Inferior parietal cortex (tissue), 1 donor: ENCODE results near the gene RXRG.

Experiments used
- DNase-seq: peaks from one replicate; pipeline ENCODE4 v3.0.0-alpha.2; 2016; ENCODE audit errors: extremely low spot score

Gene RXRG

DNA sequence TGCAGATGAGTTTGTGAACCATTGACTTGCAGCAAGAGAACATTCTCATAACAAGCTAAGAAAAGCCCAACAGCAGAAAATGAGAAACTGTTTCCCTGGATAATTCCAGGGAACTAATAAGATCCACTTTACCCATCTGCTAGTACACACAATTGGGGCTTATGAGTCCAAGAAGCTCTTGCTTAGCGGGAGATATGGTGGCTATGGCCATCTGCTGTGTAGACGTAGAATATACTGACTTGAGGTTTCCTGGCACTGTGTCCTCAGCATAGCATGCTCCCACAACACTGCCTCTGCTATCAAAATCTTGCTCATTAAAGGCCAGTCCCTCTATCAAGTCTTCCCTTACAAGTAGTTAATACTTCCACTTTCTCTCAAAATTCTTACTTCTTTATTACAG is 6.8 kb upstream of the RXRG start:
- DNase-seq = no peak

DNA sequence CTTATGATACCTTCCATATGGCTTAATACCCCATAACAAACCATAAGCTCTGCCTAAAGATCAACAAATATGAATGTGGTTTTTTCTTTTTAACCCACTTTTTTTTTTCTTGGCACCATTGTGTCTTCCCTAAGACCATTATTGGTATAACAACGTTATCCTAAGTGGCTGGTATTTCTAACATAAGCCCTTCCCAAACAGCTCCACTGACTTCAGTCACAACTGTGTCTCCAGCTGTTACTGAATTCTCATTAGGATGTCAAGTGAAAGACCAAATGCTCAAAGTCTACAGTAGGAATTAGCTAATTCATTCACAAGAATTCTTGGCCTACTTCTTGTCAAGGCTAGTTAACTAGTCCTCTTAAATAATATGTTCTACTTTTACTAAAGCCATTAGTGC is 4.2 kb upstream of the RXRG start:
- DNase-seq = no peak

DNA sequence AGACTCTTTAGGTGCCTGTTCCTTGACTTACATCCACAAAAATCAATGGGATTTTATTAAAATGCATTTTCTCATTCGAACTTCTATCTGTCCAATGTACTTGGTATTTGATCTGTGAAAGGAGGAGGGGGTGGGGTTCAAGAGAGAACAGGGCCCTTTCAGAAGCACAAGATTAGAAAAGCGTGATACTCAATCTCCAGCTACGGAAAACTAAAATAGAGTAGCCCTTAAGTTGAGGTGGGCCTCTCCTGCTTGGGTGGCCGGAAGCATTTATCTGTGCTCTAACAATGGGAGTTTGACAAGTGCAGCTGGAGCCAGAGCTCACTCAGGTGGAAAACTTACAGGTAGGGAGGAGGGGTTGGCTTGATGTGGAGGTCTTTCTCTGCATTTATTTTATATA is 462 bp upstream of the RXRG start:
- DNase-seq = no peak

DNA sequence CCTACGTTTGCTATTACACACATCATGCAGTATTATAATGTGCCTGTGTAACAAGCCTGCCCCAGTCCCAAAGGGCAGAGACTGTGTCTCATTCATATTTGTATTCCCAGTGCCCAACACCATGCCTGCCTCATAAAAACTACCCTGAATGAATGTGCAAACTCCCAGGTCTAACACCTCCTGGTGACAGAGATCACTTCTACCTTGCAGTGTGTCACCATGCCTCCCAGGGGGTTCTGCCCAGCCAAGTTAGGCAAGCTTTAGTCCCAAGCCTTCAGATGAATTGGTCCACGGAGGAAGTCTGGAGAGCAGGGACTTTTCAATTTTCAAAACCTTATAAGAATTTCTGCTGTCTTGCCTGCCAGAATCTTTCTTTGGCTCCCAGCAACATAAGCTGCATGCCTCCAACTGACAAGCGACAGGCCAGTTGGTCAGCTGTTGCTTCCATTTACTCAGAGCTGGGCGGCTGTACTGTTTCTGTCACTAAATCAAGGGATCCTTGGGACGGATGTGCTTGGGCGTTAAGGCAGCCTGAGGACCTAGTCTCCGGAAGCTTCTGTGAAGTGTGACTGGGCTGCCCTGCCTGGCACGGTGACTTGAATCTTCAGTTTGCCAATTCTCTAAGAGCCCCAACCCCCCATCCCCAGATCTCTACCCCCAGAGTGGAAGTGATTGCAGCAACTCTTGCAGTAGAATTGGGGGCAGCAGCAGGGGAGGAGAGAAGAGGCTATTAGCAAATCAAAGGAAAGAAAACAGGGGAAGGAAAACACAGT is 1.2 kb downstream of the RXRG start:
- no peak for DNase-seq

DNA sequence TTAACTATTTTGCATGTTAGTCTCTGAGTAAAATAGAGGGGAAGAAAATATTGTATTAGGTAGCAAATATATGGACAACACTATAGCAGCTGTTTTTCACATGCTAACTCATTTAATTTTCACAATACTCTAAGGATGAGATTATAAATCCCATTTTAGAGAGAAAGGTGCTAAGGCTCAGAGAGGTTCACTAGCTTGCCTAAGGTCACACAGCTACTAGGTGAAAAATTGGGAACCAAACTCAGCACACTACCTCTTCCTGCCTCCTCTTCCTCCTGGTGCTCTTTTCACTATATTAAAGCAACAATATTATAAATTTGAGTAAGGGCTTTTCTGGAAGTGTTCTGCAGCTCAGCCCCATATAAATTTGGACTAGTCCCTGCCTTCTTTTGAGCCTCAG is 2.3 kb downstream of the RXRG start:
- DNase-seq = no peak

DNA sequence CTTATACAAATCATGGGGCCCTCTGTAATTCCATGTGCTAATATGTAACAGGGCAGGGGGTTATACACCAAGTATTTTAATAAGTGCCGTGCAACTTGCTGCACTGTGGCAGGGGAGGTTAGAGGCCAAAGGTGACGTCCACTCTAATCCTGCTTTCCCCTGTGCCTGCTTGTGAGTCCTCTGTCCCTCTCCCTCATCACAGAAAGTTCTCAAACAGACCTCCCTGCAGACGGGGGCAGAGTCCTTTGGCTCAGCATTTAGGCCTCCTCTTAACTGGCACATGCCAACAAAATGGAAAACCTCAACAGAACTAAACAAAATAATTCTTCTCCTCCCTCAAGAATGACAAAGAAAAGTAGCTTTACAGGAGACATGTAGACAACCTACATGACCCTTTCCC is 2.9 kb downstream of the RXRG start:
- DNase-seq = no peak

DNA sequence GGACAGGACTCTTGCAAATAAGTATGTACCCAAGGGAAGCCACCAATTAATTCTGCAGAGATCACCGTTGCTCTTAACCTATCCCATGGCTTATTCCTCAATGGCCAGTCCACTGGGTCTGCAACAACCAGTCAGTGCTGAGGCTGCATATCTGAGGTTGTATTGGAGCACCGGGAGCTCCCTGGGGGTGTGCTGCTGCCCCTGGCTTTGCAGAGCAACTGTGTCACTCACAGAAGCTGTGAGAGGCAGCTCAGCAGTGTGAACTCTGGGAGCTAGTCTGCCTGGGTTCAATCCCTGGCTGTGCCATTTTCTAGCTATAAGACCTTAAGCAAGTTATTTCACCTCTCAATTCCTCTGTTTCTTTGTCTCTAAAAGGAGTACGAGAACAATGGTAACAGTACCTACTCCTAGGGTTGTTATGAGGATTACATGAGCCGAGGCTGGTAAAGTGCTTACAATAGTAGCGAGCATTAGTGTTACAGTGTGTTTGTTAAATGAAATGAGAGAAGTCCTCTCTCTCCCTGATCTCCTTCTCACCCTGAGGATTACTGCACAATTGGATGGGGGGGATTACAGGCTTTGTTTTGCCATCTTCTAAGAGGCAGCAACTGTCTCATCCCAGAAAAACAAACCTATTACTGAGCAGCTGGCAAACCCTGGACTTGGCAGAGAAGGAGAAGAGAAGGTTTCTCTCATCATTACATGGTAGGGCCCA is 3.6 kb downstream of the RXRG start:
- DNase-seq = no peak

DNA sequence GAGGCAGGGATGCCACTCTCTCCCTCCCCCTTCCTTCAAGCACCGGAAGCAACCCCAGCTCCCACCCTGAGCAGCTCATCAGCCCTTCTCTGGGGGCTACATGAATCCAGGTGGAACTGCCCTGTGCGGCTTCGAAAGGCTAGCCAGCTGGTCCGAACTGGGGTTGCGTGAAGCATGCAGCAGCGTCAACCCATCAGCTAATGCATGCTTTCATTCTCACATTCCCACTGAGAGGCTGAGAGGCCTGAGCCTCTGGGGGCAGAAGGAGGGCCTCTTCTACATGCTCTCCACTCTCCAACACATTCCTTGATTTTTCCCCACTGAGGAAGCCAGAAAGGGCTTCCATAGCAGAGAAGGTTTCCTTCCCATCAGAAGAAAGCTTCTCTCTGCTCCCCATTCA is 5.6 kb downstream of the RXRG start:
- DNase-seq = no peak

DNA sequence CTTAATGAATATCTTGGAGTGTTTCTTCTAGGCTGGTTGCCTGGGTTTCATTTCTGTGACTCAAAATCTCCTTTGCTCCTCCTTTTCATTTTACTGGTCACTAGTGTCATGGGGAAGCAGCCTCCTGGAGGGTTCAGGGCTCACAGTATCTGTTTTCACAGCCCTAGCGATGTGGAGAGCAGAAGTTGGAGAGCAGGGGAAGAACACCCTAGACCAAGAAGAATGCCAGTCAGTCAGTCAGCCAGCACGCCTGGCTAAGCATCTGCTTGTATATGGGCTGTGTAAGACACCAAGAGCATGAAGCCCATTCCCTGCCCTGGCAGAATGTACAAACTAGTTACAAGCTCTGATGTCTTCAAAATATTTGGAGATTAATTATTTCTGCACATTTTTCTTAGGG is 7.9 kb downstream of the RXRG start:
- no peak for DNase-seq

DNA sequence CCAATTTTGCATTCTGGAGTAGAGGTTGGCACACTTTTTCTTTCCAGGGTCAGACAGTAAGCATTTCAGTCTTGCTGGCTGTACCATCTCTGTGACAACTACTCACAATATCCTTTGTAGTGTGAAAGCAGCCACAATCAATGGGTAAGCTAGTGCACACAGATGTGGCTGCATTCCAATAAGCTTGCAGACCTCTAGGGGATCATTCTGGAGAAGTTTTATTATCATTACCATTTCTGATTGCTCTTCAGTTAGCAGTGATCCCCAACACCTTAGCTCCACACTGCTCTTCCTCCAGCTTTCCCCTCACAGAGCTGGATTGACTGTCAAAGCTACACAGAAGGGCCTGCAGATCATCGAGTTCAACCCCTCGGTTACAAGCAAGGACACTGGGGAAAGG is 9.1 kb downstream of the RXRG start:
- DNase-seq = no peak

DNA sequence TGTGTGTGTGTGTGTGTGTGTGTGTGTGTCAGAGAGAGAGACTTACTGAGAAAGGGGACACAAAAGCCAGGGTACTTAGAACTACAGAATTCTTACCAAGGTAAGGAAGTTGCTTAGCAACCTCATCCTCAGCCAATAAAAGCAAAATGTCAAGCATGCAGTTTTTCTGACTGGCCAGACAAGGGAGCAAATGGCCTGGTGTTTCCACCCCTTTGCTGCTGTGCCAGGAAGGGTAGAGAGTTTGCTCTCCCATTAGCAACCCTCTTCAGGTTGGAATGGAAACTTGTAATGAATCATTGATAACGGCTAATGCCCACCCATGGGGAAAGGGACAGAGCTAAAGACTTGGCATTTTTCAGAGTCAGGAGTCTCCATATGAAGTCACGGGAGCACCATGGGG is 10.6 kb downstream of the RXRG start:
- no peak for DNase-seq

DNA sequence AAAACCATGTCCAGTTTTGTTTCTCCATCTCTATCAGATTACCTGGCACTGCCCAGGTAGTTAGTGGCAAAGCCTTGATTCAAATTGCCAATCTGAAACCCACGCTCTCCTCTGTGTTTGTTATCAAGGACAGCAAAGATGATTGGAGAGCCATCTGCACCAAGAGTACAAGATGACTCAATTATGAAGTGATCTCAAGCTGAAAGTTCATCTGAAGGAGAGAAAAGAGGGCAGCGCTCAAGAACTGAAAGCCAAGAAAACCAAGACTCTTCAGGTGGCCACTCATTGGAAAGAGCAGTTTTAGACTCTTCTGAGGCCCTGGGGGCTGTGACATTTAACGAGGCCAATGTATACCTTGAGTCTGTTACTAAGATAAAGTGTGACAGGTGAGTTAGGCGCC is 13.8 kb downstream of the RXRG start:
- no peak for DNase-seq

DNA sequence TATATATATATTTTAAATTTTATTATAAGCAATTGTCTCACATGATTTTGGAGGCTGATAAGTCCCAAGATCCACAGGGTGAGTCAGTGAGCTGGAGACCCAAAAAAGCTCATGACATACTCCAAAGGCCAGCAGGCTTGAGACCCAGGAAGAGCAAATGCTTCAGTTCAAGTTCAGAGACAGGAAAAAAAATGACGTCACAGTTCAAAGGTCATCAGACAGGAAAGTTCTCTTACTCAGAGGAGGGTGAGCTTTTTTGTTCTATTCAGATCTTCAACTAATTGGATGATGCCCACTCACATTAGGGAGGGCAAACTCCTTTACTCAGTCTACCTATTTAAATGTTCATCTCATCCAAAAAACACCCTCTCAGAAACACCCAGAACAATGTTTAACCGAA is 18.2 kb downstream of the RXRG start:
- DNase-seq = no peak

DNA sequence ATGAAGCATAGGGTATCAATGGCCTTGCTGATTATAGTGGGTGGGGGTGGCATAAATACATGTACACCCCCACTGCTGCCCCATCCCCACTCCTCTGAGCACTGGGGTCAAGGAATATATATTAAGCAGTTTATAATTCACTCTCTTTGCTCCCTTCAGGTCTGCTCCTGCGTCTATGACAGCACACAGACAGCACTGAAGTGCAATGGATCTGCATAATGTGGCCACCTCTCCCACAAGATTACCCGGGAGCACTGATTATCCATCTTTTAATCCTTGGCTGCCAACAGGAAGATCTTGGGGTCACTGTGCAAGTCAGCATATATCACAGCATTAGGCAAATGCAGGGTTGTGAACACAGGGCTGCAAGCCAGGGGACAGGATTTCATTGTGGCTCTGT is 19.3 kb downstream of the RXRG start:
- no peak for DNase-seq

DNA sequence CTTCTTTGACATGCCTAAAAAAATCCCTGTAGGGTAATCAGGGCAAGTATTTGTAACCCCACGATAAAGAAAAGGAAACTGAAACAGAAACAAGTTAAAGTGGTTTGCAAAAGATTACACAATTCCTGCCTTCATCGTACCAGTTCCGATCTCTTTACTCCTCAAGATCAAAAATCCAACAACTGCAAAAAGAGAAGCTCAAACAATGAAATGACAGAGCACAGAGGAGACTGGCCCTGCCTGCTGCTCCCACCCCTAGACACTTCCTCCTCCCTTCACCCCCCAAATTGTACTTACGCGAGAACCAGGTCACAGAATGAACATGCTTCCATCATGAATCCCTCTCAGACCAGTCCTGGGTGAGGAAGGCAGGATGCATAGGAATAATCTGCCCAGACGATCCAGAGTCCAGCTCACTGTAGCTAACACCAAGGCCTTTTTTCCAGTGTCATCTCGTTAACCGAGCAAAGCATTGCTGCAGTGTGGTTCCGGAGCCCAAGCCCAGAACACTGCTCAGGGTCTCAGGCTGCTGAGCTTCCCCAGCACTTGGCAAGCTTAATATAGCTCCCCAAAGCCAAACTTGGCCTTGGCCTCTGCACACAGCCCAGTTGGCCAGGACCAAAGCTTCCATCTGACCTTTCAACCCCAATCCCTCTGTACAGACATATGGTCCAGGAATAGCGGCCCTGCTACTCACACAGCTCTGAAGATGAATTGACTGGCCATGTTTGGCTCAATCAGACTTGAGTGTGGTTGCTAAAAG is 20.3 kb downstream of the RXRG start:
- DNase-seq = no peak

DNA sequence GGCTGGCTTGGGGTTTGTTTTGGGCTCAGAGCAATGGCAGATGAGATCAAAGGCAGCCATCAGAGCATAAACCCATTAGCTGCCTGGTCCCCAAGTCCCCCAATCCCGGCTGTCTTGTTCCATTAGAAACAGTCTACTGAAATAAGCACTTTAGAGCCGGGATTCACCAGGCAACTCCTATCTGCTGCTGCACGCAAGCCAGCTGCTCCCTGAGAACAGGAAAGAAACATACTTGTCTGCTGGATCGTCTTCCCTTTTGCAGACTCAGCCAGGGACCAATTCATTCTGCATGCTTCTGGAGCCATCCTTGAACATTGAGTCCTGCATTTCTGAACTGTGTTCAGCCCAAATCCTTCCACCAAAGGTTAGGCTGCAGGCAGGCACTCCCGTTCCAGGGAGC is 21.8 kb downstream of the RXRG start:
- DNase-seq = no peak

DNA sequence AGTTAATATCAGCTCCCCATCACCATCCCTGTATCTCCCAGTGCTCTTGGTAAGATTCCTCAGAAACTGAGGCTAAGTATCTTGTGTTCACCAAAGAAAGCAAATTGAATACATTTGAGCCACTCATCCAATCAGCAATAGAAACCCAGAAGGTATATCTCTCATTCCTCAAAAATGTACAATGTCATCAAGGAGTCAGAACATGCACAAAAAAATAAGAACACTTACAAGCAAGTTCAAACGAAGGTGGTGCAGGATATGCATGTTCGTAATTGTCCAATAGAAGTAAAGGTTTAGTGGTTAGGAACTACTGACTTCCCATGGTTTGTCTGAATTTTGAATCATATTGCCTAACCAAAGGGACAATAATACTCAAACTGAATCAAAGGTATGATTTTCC is 24.3 kb downstream of the RXRG start:
- DNase-seq = no peak

DNA sequence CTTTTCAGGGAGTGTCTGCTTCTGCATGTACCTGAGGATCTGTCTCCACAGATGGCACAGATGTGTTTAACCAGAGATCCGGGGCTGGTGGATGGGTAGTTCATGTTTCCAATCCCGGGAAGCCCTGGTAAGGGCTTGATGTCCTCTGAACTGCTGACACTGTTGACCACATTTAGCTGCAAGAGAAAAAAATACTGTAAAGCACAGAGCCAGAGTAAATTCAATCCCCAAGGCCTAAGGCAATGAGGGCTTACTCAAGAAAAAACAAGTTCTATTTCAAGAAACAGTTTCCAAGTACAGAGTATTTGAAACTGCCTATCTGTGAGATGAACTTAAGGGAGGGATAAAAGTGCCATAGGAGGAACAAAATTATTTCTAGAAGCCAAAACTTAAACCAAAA is 25.1 kb downstream of the RXRG start:
- no peak for DNase-seq

DNA sequence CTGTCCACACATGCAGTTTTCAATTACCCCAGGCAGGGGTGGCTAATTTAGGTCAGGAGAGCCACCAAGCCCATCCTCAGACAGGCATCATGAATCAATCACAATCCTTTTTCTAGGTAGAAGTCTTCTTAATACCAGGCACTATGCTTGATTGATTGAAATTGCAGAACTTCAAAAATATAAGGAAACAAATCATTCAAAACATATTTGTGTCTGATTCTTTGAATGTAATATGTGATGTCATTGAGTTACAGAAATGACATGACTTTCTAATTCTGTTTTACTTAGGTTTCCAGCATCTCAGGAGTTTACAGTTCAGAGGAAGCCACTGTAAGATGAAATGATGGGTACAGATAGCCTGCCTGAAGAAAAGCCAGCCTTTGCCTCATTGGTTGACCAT is 26.7 kb downstream of the RXRG start:
- DNase-seq = no peak

DNA sequence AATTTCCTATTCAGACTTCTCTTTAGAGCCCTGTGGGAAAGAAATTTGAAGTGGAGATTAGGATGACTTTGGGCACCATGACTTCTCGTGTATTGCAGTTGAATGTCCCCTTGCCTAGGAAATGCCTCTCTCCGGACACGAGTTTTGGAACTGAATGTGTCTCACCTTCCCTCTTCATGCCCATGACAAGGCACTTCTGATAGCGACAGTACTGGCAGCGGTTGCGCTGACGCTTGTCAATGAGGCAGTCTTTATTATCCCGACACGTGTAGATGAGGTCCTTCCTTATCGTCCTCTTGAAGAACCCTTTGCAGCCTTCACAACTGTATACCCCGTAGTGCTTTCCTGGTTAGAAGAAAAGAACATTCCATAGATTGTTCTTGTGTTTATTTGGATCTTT is 28.1 kb downstream of the RXRG start:
- DNase-seq = no peak

DNA sequence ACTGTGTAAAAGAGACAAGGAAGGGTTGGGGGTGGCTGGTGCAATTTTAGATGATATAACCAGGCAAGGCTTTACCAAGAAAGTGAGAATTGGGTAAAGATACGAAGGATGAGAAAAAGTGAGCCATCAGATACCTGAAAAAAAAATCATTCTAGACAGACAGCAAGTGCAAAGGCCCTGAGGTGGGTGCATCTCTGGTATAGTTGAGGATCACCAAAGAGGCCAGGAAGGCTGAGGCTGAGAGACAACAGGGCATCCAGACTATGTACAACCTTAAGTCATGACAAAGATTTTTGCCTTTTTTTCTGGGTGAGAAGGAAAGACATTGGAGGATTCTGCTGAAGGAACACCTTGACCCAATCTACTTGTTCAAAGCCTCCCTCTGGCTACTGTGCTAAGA is 29.9 kb downstream of the RXRG start:
- DNase-seq = no peak

DNA sequence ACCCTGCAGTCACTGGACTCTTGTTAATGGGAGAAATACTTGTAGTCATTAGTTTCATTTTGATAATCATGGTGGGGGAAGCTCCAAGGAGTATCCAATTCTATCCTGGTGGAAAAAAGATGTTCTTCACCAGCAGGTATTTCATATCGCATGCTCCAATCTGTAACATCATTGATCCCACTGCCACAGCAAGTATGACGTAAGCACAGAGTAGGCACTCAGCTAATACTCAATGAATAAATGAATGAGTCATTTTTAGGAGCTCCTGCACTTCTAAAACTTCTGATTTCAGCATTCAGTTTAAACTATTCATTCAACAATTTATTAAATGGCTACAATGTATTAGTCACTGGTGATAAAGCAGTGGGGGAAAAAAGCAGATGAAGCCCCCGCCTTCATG is 30.3 kb downstream of the RXRG start:
- DNase-seq = no peak

DNA sequence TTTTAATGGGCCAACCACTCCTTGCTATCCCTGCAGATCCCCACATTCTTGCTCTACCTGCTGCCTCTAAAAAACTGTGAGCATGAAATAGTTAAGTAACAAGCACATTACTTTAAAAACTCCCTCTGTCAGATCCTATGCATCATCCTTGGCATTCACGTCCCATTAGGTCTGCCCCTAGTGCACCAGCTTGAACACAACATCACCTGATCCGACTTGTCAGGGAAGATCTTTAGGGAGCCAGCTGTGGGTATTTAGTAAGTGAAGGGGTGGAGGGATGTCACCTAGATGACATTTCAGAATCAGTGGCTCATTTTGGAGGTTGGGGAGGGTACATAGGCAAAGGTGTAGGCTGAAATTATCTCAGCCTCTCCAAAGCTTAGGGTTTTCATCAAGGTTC is 33.5 kb downstream of the RXRG start:
- no peak for DNase-seq
